Transverse colon (tissue), 4 donors: Measurements from ENCODE around the gene PTX4.

Experiments
- CTCF ChIP-seq, 5 experiments: fragments of 200-600 bp in 3 of 5; fragments of 450-650 bp in 2 of 5; sonication (generic) in 3 of 5; IDR thresholded peaks; 1 replicate in 2 of 5; 2 replicates in 3 of 5; pipeline ENCODE4 v1.5.1; 2016 to 2017; ENCODE audit warnings: antibody characterized with exemption in 5 of 5, inconsistent platforms in 3 of 5, mild to moderate bottlenecking in 2 of 5, moderate library complexity in 1 of 5
- EP300 ChIP-seq: sonication (generic); formaldehyde crosslinking; IDR thresholded peaks from one replicate; pipeline ENCODE4 v1.6.1; 2017; ENCODE audit warnings: antibody characterized with exemption, low read depth
- POLR2A ChIP-seq: fragments of 450-650 bp; IDR thresholded peaks from one replicate; pipeline ENCODE4 v1.6.1; 2016; ENCODE audit warnings: antibody characterized with exemption, mild to moderate bottlenecking, moderate library complexity
- POLR2AphosphoS5 ChIP-seq, 3 donors: sonication (generic); formaldehyde crosslinking; IDR thresholded peaks; one replicate each; pipeline ENCODE4 v1.6.1; 2016; ENCODE audit warnings: antibody characterized with exemption in 3 of 3

GRCh38 chr16:1465567-1465915 is 23.2 kb downstream of the PTX4 start:
- no peak for TF ChIP-seq CTCF (IDR thresholded peaks at IDR 0.05)
- TF ChIP-seq EP300, result no peak
- TF ChIP-seq POLR2A, result no peak
- TF ChIP-seq POLR2AphosphoS5 (IDR thresholded peaks at IDR 0.05), result no peak
